NCI-H2029 treated with DMSO at 0.1 percent for 48 hours (cell line): ENCODE data around the gene CCR5.
"Not testable (repeated sequence)": the region's sequence is repeated elsewhere in the genome, so short reads cannot be mapped to it uniquely, and the experiment has no call there.

Source experiments
- DNase-seq: peaks from one replicate; lab custom pipeline; 2025; lab: John Stamatoyannopoulos, UW

CCR5 gene

GRCh38 chr3:46370839-46371518 lies at the start of gene CCR5:
Gene CCR5 (plus strand): TSS chr3:46370946. CDS start chr3:46372903, 1,957 bp downstream.
- DNase-seq = no peak

- DNase-seq = no peak
Measured at GRCh38 chr3:46321461-46322104, 49.2 kb upstream of the CCR5 start.

GRCh38 chr3:46324036-46324435 lies 46.7 kb upstream of the CCR5 start:
- DNase-seq = no peak

- DNase-seq = no peak
Measured at GRCh38 chr3:46325645-46326300, 45.0 kb upstream of the CCR5 start.

- not testable (repeated sequence) for DNase-seq
Measured at GRCh38 chr3:46330676-46331075, 40.1 kb upstream of the CCR5 start.

GRCh38 chr3:46334741-46335478 lies 35.8 kb upstream of the CCR5 start:
- no peak for DNase-seq

- no peak for DNase-seq
Measured at GRCh38 chr3:46335541-46335940, 35.2 kb upstream of the CCR5 start.

GRCh38 chr3:46337911-46338310 lies 32.8 kb upstream of the CCR5 start:
- DNase-seq = no peak

GRCh38 chr3:46338840-46339239 lies 31.9 kb upstream of the CCR5 start:
- DNase-seq = no peak

- no peak for DNase-seq
Measured at GRCh38 chr3:46344476-46344875, 26.3 kb upstream of the CCR5 start.

- no peak for DNase-seq
Measured at GRCh38 chr3:46348823-46349482, 21.8 kb upstream of the CCR5 start.

GRCh38 chr3:46349484-46350261 lies 21.1 kb upstream of the CCR5 start:
- DNase-seq = no peak

GRCh38 chr3:46350262-46350565 lies 20.5 kb upstream of the CCR5 start:
- DNase-seq = no peak

- DNase-seq = no peak
Measured at GRCh38 chr3:46351646-46352045, 19.1 kb upstream of the CCR5 start.

- DNase-seq = no peak
Measured at GRCh38 chr3:46353090-46353489, 17.7 kb upstream of the CCR5 start.

GRCh38 chr3:46353647-46354410 lies 16.9 kb upstream of the CCR5 start, which contains the start of gene CCR2:
Gene CCR2 (plus strand): TSS chr3:46354111. CDS start chr3:46357528, 3,417 bp downstream.
- DNase-seq = no peak

- no peak for DNase-seq
Measured at GRCh38 chr3:46354478-46354877, 16.3 kb upstream of the CCR5 start.

GRCh38 chr3:46354984-46355383 lies 15.8 kb upstream of the CCR5 start:
- DNase-seq = no peak

- DNase-seq = no peak
Measured at GRCh38 chr3:46356276-46356675, 14.5 kb upstream of the CCR5 start.

GRCh38 chr3:46356909-46357308 lies 13.8 kb upstream of the CCR5 start:
- DNase-seq = peak; percentile 92

GRCh38 chr3:46358466-46358865 lies 12.3 kb upstream of the CCR5 start:
- DNase-seq = no peak
